WTC11 (cell line): Measurements from ENCODE around the gene ROBO4.

ENCODE experiments used
- TF ChIP-seq, protein P1 (sequence below): fragments of 200-600 bp; IDR thresholded peaks from 2 replicates; pipeline ENCODE4 v1.8.0; 2022; ENCODE audit warnings: antibody characterized with exemption
- TF ChIP-seq, protein P2 (sequence below): sonication (generic); formaldehyde crosslinking; IDR thresholded peaks from 2 replicates; pipeline ENCODE4 v1.8.1; 2023; ENCODE audit warnings: mild to moderate bottlenecking, missing genetic modification reagents, moderate library complexity

DNA sequence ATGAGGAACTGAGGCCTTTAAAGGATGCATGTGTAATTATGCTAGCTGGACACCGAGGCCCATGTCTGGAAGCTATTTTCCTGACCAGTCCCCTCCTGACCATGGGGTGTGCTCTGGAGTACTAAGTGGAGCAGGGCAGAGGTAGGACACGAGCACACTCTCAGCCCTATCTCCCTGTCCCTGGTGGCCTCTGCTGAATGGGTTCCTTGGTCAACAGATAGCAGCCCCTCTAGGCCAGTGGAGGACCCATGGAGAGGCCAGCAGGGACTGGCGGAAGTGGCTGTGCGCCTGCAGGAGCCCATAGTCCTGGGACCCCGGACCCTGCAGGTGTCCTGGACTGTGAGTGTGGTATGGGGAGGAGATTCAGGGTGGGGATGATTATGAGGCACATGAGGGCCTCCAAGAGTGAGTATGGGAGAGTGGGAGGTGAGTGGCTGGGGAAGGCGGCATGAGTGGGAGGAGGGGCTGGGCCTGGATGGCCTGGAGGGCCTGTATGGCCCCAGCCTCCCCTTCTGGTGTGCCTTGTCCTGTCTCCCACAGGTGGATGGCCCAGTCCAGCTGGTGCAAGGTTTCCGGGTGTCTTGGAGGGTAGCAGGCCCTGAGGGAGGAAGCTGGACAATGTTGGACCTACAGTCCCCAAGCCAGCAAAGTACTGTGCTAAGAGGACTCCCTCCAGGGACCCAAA is 23.0 kb downstream of the ROBO4 start:
- TF ChIP-seq, protein P1, sequence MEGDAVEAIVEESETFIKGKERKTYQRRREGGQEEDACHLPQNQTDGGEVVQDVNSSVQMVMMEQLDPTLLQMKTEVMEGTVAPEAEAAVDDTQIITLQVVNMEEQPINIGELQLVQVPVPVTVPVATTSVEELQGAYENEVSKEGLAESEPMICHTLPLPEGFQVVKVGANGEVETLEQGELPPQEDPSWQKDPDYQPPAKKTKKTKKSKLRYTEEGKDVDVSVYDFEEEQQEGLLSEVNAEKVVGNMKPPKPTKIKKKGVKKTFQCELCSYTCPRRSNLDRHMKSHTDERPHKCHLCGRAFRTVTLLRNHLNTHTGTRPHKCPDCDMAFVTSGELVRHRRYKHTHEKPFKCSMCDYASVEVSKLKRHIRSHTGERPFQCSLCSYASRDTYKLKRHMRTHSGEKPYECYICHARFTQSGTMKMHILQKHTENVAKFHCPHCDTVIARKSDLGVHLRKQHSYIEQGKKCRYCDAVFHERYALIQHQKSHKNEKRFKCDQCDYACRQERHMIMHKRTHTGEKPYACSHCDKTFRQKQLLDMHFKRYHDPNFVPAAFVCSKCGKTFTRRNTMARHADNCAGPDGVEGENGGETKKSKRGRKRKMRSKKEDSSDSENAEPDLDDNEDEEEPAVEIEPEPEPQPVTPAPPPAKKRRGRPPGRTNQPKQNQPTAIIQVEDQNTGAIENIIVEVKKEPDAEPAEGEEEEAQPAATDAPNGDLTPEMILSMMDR: no peak
- TF ChIP-seq, protein P2, sequence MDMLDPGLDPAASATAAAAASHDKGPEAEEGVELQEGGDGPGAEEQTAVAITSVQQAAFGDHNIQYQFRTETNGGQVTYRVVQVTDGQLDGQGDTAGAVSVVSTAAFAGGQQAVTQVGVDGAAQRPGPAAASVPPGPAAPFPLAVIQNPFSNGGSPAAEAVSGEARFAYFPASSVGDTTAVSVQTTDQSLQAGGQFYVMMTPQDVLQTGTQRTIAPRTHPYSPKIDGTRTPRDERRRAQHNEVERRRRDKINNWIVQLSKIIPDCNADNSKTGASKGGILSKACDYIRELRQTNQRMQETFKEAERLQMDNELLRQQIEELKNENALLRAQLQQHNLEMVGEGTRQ (CRISPR knock-in tag): no peak
